HuH-7 (cell line): ENCODE measurements around the gene PRMT9.
A peak's percentile ranks its signal among the peaks of the same experiment; 100 is the strongest.

Source experiments
- DNase-seq: peaks from one replicate; pipeline ENCODE4 v3.0.0; 2011; ENCODE audit warnings: low spot score

PRMT9 gene

GRCh38 chr4:147617841-147618691 is 65.9 kb downstream of the PRMT9 start:
- no peak for DNase-seq

DNA sequence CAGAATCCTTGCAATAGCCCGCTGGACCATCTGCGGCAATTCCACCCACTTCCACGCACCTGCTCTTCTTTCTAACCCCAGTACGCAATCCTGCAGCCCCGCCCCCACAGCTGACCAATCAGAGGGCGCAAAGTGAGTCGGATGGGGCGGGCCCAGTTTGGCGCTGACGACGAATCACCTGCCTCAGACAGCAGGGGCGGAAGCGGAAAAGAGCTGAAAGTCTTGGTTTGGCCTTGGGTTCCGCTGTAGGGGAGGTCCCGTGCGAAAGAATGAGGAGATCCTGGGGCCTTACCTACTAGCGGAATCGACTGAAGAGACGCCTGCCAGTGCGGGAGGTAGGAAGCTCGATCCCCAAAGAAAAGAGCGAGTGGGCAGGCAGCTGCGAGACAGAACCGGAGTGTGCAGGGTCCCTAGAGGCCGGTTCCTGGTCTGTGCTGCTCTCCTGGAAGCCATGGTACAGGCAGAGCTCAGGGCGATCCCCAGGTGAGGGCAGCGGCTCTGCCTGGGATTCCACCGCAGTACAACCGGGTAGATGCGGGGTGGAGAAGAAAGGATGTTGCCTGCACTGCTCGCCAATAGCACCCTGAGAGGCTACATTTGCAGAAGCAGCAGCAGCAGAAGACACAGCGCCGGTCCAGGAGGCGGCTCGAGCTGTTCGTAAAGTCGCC is 66.7 kb downstream of the PRMT9 start, which contains the start of gene TMEM184C:
Gene TMEM184C (plus strand): TSS at position 225 of the 668 bp plus-strand sequence. CDS start 560 bp downstream, outside the sequence.
- peak; percentile 87 for DNase-seq

DNA sequence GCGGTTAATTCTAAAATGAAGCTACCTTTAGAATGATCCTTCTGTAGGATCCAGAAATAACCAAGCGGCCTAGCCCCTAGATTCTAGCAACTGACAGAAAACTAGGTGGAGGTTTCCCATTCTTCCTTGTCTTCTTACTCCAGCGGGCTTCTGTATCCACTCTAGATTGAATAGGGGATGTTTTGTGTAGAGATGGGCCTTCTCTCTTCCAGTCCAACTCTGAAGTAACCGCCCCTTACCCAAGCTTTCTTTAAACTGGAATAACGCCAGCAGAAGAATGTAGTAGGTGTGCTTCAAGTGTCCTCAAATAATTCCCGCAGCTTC is 67.2 kb downstream of the PRMT9 start:
- DNase-seq = no peak

GRCh38 chr4:147610686-147611085 is 73.3 kb downstream of the PRMT9 start:
- DNase-seq = no peak

- no peak for DNase-seq
Measured at GRCh38 chr4:147607471-147607870, 76.5 kb downstream of the PRMT9 start.

DNA sequence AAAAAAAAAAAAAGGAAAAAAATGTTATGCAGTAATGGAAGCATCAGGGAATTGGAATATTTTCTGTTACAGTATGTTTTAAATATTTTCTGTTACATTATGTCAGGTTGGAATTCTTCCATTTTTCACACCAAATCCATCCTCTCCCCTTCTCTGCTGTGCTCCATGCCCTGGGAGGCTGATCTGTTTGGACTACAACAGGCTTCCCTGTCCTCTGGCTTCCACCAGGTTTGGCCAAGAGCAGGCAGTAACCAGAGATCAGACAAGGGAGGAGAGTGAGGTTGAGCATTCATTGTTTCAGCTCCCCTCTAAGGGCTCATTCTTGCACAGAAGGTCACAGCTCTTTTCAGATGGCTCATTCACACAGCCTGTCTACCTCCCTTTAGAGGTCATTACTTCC is 78.5 kb downstream of the PRMT9 start:
- no peak for DNase-seq

- no peak for DNase-seq
Measured at GRCh38 chr4:147599769-147600168, 84.2 kb downstream of the PRMT9 start.

DNA sequence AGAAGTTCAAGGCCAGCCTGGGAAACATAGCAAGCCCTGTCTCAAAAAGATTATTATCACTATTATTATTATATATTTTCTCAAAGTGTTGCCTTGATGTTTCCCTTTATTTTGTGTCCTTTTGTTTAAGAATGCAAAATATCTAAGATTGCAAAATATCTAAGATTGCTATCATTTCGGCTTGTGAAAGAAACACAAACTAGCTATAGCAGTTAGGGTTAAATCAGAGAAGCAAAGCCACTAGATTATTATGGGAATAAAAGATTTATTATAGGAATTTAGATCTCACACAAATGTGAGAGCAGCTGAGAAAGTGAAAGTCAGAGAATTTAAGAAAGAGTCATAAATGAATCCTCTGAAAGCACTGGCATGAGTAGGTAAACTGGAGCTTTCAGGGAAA is 84.8 kb downstream of the PRMT9 start:
- no peak for DNase-seq

DNA sequence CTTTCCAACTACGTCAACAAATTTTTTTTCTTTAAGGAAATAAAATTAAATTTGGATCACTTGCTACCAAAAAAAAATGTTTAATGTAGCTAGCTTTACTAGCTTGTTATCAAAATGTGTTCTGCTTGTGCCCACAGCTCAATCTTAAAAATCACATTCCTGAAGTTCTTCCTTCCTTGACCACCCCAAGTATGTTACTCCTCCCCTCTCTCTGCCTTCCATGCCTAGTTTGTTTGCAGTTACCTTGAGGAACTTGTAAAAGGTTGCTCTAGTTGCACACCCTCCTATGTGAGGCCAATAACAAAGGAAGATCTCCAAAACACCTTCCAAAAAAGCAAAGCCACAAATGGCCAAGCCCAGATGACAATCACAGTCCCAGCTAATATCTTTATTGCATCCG is 86.4 kb downstream of the PRMT9 start:
- DNase-seq = no peak

- no peak for DNase-seq
Measured at GRCh38 chr4:147596981-147597380, 87.0 kb downstream of the PRMT9 start.

- no peak for DNase-seq
Measured at GRCh38 chr4:147596377-147596776, 87.6 kb downstream of the PRMT9 start.

DNA sequence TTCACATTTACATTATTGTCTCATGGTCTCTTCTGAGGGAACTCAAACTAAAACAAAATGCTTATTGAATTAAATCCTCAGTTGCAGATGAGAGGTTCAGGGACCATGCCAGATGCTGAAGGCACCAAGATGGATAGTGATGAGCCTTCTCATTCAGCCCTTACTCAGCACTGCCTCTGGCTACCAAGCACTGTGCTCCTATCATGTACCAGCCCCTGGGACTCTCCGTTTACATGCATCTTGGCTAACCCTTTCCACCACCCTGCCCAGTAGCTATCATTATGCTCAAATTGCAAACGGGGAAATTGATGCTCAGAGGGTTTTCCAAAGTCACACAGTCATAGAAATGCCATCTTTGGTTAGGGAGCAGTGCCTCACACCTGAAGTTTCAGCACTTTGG is 89.4 kb downstream of the PRMT9 start:
- DNase-seq = no peak

DNA sequence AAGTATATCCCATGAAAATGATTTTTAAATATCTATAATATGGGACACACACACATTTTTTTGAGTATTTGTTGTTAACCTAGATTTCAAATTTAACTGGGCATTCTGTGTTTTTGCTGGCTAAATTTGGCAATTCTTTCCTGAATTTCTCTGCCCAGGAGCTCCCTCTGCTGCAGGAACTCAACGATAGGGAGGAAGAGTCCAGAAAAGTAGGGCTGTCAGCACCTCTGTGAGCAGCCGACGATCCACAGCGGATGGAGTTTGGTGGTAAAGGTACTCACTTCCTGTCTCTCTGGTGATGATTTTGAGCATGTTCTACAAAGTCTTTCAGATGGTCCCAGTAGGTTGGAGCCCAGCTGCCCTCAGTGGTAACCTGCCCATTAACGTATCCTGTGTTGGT is 89.9 kb downstream of the PRMT9 start:
- DNase-seq = no peak

- no peak for DNase-seq
Measured at GRCh38 chr4:147591106-147591505, 92.9 kb downstream of the PRMT9 start.

DNA sequence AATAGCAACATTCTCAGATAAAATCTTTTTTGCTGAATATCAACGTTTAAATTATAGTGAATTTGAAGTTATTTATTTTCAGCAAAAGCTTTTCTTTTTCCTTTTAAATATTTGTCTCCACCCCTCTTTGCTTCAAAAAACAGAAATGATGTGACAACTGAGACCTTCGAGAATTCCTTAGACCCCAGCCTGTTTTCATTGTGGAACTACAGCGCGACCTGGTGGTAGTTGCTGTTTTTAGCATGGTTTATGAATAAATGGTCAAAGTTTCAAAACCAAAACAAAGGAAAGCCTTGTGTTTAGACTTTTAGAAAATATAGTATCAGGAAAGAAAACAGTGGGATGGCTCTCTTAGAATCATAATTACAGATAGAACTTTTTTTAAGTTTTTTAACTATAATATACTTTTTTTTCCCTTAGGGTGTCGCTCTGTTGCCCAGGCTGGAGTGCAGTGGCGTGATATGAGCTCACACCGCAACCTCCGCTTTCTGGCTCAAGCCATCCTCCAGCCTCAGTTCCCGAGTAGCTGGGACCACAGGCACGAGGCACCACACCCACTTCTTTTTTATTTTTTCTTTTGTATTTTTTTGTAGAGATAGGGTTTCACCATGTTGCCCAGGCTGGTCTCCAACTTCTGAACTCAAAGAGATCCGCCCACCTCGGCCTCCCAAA is 93.6 kb downstream of the PRMT9 start:
- DNase-seq = peak; percentile 30

GRCh38 chr4:147589586-147589985 is 94.4 kb downstream of the PRMT9 start:
- DNase-seq = no peak
